ENCODE measurements around the gene FBXO22.
"Not testable (repeated sequence)": the region's sequence is repeated elsewhere in the genome, so short reads cannot be mapped to it uniquely, and the experiment has no call there.

The FBXO22 gene

DNA sequence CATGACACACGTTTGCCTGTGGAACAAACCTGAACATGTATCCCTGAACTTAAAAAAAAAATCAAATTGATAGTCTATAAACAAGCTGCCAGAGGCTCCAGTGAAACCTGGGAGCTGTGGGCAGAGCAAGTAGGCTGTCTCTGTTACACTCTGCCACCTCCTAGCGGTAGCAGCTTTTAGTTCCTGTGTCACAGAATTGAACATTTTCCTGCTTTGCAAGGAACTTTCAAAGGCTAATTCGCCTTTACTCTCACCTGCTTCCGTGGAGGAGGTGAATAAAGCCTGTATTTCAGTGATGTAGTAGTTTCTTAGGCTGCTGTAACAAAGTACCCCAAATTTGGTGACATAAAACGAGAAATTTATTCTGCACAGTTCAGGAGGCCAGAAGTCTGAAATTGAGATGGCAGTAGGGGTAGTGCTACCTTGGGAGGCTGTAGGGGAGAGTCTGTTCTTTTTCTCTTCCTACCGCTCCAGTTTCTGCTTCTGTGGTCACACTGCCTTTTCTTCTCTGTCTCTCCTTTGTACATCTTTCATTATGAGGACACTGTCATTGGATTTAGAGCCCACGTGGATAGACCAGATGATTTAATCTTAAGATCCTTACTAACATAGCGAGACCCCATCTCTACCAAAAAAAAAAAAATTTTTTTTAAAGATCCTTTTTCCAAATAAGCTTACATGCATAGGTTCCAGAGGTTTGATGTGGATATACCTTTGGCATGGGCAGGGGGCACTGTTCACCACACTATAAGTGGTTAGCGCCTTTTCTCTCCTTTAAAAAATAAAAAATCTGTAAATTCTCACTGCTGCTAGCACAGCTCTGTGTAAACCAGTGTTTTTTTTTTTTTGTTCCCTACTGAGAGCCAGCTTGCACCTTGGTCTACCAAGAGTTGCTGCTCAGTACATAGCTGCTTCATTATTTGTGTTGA lies 25.3 kb downstream of the FBXO22 start:
- no peak overlapping the region for H3K4me3 ChIP-seq (ENCODE audit: low read length)
- no peak for TF ChIP-seq ZNF274 (IDR thresholded peaks at IDR 0.05; ENCODE audit: low read depth, low read length)

DNA sequence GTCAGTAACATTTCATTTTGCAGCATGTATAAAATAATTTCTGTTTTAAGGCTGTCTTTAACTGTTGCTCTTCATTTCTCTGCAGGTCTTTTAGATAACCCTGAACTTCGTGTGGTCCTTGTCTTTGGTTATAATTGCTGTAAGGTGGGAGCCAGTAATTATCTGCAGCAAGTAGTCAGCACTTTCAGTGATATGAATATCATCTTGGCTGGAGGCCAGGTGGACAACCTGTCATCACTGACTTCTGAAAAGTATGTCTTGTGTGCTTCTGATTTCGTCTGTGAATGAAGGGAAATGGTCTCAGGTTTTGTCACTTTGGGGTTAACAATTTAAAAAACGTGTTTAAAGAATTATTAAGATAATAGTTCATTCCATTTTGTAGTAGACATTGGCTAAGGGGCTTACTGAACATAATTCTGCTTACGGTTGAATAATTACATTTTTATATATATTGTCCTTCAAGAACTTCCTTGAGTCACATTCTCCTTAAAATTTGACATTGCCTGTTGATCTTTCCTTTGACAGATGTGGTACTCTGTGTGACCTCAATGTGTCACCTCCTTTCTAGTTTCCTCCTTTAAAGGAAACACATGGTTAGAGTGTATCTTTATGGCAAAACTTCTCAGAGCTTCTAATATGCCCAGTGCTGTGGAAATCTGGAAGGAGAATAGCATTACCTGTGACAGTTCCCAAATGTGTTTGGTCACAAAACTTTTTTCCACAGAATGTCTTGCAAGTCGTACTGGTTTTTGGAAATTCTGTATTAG lies 26.3 kb downstream of the FBXO22 start:
- no peak for TF ChIP-seq ZNF274 (IDR thresholded peaks at IDR 0.05; ENCODE audit: low read depth, low read length)
- H3K4me3 ChIP-seq (ENCODE audit: low read length) = no peak overlapping the region

DNA sequence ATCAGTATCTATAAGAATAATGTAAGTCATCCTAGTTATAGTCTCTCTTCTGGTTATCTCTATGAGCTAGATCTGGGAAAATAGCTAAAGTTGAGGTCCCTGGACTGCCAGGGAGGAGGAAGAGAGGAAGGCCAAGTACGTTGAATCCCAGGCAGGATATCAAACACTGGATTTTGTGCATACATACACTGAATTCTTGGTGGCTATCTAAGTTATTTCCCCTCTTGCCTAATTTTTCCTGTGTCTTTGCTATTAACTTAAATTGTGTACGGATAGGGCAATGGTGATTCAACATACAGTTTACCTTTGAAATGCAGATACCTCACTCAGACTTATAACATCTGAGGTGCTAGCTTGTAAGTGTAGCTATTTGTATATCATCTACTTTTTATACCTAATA lies 27.2 kb downstream of the FBXO22 start:
- no peak for TF ChIP-seq ZNF274 (IDR thresholded peaks at IDR 0.05; ENCODE audit: low read depth, low read length)

DNA sequence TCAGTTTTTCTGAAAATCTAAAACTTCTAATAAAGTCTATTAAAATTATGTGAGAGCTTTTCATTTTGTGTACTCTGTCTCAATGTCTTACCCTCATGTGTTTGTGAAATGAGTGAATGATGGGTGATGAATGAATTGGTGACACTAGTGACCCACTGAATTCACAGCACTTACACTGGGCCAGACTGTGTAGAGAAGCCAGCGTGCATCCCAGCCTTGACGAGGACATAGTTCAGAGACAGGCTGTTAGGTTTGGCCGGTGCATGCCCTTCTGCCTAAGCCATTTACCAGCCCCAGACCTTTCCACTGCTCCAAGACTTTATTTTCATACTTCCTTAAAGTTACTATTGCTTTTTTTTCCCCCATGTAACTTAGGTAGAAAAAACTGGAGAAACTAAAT lies 38.8 kb downstream of the FBXO22 start:
- no peak for TF ChIP-seq ZNF274 (IDR thresholded peaks at IDR 0.05; ENCODE audit: low read depth, low read length)
- no peak overlapping the region for H3K4me3 ChIP-seq (ENCODE audit: low read length)

More for the DNA sequence above, 27.2 kb downstream of the FBXO22 start:
- no peak overlapping the region for H3K4me3 ChIP-seq (ENCODE audit: low read length)

DNA sequence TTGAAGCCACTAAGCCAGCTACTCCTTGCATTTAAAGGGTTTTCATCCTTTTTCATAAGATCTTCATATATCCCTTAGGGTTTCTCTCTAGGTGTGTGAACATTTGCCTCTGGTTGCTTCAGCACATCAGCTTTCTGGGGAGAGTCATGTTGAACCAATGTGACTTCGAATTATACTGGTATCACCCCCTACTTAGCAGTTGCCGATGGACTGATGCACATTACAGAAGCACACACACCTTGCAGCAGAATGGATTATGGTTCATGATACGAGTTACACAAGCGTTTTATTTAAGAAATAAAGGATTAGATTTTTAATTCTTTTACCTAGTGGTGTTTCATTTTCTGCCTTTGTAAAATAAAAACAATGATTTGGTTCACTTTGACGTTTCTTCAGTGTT lies 39.6 kb downstream of the FBXO22 start:
- H3K4me3 ChIP-seq (ENCODE audit: low read length) = no peak overlapping the region
- TF ChIP-seq ZNF274 (IDR thresholded peaks at IDR 0.05; ENCODE audit: low read depth, low read length) = no peak

DNA sequence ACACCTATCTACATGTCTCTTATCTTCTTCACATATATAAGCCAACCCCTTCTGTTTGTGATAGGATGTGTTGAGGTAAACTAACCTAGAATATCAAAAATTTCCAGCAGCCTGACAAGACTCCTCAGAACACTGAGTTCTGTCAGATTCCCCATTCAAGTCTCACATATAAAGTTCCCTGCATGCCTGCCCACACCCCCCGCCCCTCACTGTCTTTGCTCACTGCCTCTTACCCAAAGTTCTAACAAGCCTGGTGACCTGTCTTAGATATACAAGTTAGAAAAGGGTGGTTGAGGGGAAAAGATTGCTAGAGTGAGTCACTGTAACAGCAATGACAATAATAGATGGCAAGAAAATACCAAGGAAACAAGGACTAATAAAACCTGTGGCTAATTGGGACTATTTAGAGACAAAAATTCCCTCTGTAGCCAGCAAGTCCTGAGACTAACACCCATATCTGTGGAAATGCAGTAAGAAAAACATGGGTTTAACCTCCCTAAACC lies 40.1 kb downstream of the FBXO22 start:
- no peak overlapping the region for H3K4me3 ChIP-seq (ENCODE audit: low read length)
- no peak for TF ChIP-seq ZNF274 (IDR thresholded peaks at IDR 0.05; ENCODE audit: low read depth, low read length)

DNA sequence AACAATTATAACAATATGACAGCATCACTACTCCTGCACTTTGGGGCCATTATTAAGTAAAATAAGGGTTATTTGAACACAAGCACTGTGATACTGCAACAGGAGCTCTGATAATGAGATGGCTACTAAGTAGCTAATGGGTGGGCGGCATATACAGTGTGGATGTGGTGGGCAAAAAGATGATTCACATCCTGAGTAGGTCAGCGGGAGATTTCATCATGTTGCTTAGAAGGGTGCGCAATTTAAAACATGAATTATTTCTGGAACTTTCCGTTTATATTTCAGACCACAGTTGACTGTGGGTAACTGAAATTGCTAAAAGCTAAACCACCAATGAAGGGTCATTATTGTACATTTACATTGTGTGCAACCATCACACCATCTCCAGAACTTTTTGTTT lies 42.3 kb downstream of the FBXO22 start:
- TF ChIP-seq ZNF274 (IDR thresholded peaks at IDR 0.05; ENCODE audit: low read depth, low read length) = no peak
- no peak overlapping the region for H3K4me3 ChIP-seq (ENCODE audit: low read length)

DNA sequence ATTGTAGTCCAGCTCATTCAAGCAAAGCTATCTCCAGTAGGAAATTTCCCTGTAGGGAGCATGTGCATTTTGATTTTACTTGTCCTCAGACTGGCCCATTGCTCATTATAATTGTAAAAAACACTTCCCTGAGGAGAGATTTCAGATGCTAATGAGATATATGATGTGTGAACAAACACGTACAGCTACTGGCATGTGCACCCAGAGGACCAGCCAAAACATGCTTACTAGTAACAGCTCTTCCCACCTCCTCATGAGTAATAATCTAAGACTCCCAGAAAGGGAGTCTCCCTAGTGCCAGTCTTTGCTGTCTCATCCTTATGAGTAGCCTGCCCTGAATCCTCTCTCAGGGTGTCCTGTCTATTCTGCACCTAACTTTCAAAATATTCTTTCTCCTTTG lies 43.4 kb downstream of the FBXO22 start:
- no peak for TF ChIP-seq ZNF274 (IDR thresholded peaks at IDR 0.05; ENCODE audit: low read depth, low read length)
- H3K4me3 ChIP-seq (ENCODE audit: low read length) = no peak overlapping the region

DNA sequence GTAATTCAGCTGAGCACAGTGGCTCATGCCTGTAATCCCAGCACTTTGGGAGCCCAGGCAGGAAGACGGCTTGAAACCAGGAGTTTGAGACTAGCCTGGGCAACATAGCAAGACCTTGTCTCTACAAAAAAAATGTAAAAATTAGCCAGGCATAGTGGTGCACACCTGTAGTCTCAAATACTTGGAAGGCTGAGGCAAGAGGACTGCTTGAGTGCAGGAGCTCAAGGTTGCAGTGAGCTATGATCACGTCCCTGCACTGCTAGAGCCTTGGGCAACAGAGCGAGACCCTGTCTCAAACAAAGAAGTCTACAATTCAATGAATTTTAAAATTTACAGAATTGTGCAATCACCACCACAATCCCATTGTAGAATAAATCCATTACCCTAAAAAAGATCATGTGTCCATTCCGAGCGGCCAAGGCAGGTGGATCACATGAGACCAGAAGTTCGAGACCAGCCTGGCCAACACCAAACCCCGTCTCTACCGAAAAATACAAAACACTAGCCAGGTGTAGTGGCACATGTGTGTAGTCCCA lies 45.2 kb downstream of the FBXO22 start:
- H3K4me3 ChIP-seq (ENCODE audit: low read length) = no peak overlapping the region
- no peak for TF ChIP-seq ZNF274 (IDR thresholded peaks at IDR 0.05; ENCODE audit: low read depth, low read length)

DNA sequence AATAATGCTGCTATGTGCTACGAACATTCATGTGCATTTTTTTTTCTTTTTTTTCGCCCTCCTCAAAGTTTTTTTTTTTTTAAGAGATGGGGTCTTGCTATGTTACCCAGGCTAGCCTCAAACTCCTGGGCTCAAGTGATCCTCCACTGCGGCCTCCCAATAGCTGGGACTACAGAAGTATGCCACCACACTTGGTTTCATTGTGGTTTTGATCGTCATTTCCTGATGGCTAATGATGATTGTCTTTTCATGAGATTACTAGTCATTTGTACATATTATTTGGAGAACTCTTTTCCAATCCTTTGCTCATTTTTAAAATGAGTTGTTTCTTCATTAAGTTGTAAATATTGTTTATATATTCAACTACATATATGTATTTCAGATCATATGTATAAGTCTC lies 48.8 kb downstream of the FBXO22 start:
- H3K4me3 ChIP-seq (ENCODE audit: low read length) = no peak overlapping the region
- no peak for TF ChIP-seq ZNF274 (IDR thresholded peaks at IDR 0.05; ENCODE audit: low read depth, low read length)

DNA sequence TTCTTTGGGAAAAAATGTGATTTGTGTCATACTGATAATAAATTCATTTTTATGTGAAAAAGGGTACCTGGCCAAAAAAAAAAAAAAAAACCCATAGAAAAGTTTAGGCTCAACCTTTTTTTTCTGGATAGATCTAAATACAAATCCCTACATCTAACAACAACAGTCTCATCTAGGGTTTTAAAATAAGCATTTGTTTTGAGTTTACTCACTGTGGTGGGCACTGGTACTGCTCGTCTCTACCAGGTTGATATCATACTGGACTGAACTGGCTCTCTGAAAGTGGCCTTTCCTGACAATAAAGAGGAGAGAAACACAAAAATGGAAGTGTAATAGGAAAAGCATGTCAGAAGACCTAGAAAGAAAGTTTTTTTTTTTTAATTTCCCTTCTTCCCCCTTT lies 52.0 kb downstream of the FBXO22 start:
- H3K4me3 ChIP-seq (ENCODE audit: low read length) = no peak overlapping the region
- no peak for TF ChIP-seq ZNF274 (IDR thresholded peaks at IDR 0.05; ENCODE audit: low read depth, low read length)

DNA sequence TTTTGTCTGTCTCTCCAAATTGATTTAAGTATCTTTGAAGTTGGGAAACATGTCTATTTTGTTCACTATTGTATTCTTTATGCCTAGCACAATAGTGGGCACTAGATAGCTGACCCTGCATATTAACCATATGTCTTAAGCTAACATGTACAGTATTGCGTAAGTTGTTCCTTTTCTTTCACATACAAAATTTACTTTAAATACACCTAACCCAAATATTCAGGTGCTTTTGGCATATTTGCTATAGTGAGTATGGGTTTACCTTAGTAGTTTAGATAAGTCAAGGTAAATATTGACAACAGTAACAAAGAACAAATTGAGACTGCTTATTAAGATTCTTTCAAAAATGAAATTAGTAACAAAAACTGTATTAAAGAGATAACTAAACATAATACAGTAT lies 57.7 kb downstream of the FBXO22 start:
- TF ChIP-seq ZNF274 (IDR thresholded peaks at IDR 0.05; ENCODE audit: low read depth, low read length) = no peak

DNA sequence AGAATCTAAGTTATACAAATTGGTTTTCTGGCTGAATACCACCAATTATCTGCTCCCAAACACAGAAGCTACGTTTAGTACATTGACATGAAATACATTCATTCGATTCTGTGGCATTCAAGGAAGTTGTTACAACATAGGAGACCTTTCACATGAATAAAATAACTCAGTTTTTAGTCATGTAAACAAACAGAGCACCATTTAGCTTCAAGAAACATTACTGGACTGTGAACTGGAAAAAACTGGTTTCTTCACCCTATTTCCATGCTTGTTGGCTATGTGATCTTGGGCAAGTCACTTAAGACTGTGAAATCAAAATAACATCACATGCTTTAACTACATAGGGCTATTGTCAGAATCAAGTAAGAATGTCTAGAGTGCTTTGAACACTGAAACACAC lies 62.4 kb downstream of the FBXO22 start:
- no peak overlapping the region for H3K4me3 ChIP-seq (ENCODE audit: low read length)
- no peak for TF ChIP-seq ZNF274 (IDR thresholded peaks at IDR 0.05; ENCODE audit: low read depth, low read length)

More for the DNA sequence above, 57.7 kb downstream of the FBXO22 start:
- H3K4me3 ChIP-seq (ENCODE audit: low read length) = no peak overlapping the region

DNA sequence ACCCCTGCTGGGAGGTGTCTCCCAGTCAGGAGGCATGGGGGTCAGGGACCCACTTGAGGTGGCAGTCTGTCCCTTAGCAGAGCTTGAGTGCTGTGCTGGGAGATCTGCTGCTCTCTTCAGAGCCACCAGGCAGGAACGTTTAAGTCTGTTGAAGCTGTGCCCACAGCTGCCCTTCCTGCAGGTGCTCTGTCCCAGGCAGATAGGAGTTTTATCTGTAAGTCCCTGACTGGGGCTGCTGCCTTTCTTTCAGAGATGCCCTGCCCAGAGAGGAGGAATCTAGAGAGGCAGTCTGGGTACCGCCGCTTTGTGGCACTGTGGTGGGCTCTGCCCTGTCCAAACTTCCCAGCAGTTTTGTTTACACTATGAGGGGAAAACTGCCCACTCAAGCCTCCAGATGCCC lies 73.1 kb downstream of the FBXO22 start:
- H3K4me3 ChIP-seq (ENCODE audit: low read length) = not testable (repeated sequence)
